ENCODE results near the gene GRIN2C. TPM values are rescaled to one million over a fixed set of nuclear protein-coding genes. Genes with fewer than 3 reads are reported as not detected.

The GRIN2C gene
- total RNA-seq, 4 donors from 2014 or later, result 0.17 to 2.5 (median 0.50) TPM

- peak overlapping the region in 3 of 4 donors; percentile 18 to 71 (median 54) for H3K27ac ChIP-seq (replicated peaks in 1 of 4)
- H3K4me3 ChIP-seq, result peak overlapping the region; percentile 45 to 65 (median 50)
- no peak for TF ChIP-seq EP300 (IDR thresholded peaks at IDR 0.05)
- TF ChIP-seq, protein P1, sequence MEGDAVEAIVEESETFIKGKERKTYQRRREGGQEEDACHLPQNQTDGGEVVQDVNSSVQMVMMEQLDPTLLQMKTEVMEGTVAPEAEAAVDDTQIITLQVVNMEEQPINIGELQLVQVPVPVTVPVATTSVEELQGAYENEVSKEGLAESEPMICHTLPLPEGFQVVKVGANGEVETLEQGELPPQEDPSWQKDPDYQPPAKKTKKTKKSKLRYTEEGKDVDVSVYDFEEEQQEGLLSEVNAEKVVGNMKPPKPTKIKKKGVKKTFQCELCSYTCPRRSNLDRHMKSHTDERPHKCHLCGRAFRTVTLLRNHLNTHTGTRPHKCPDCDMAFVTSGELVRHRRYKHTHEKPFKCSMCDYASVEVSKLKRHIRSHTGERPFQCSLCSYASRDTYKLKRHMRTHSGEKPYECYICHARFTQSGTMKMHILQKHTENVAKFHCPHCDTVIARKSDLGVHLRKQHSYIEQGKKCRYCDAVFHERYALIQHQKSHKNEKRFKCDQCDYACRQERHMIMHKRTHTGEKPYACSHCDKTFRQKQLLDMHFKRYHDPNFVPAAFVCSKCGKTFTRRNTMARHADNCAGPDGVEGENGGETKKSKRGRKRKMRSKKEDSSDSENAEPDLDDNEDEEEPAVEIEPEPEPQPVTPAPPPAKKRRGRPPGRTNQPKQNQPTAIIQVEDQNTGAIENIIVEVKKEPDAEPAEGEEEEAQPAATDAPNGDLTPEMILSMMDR (IDR thresholded peaks at IDR 0.05), result no peak
- no peak for TF ChIP-seq POLR2AphosphoS5 (IDR thresholded peaks at IDR 0.05)
- no peak for TF ChIP-seq POLR2A (IDR thresholded peaks at IDR 0.05; ENCODE audit: low read depth)
- H3K9me3 ChIP-seq, result no peaks in the 10 kb centered on the region
- DNase-seq (ENCODE audit: extremely low spot score), result no peak
- peaks cover 0 to 32% (median 0%) of the 10 kb centered on the region in 4 donors for H3K27me3 ChIP-seq
- H3K36me3 ChIP-seq, result peaks cover 0 to 14% (median under 1%) of the 10 kb centered on the region in 4 donors
- 67% methylated on average over 1 of the region's 8 CpGs for WGBS
- peaks cover 21 to 38% (median 36%) of the 10 kb centered on the region in 4 donors for H3K4me1 ChIP-seq
- intact Hi-C loops (cut with DNase I), result no loop called here
Observed at GRCh38 chr17:74842146-74842598, 17.5 kb downstream of the GRIN2C start.

GRCh38 chr17:74840989-74841666, 18.6 kb downstream of the GRIN2C start:
- intact Hi-C loops (cut with DNase I), result no loop called here
- no peaks in the 10 kb centered on the region for H3K9me3 ChIP-seq
- TF ChIP-seq, protein P1 (IDR thresholded peaks at IDR 0.05), result no peak
- no peak for TF ChIP-seq EP300 (IDR thresholded peaks at IDR 0.05)
- peak in 1 of 2 donors; percentile 8 for TF ChIP-seq POLR2AphosphoS5 (IDR thresholded peaks at IDR 0.05)
- peak overlapping the region; percentile 18 to 71 (median 56) for H3K27ac ChIP-seq (replicated peaks in 1 of 4)
- H3K36me3 ChIP-seq, result peaks cover 0 to 25% (median 10%) of the 10 kb centered on the region in 4 donors
- H3K4me1 ChIP-seq, result peaks cover 21 to 38% (median 36%) of the 10 kb centered on the region in 4 donors
- WGBS, result 40% methylated on average over 10 of the region's 13 CpGs
- no peak overlapping the region for H3K4me3 ChIP-seq
- peaks cover 0 to 23% (median 0%) of the 10 kb centered on the region in 4 donors for H3K27me3 ChIP-seq
- no peak for DNase-seq (ENCODE audit: extremely low spot score)

- intact Hi-C loops (cut with DNase I), result no loop called here
- DNase-seq (ENCODE audit: extremely low spot score), result no peak
- Histone ChIP-seq H3K9me3 (no peaks in the 10 kb centered on the region), H3K4me3 (no peak overlapping the region), H3K4me1 (peaks cover 21 to 38% (median 36%) of the 10 kb centered on the region in 4 donors), H3K27ac (replicated peaks in 1 of 4) (peak overlapping the region in 3 of 4 donors; percentile 18 to 71 (median 59)), H3K27me3 (peaks cover 0 to 16% (median 0%) of the 10 kb centered on the region in 4 donors), H3K36me3 (peaks cover 0 to 34% (median 15%) of the 10 kb centered on the region in 4 donors)
- 76% methylated on average over 4 of the region's 7 CpGs for WGBS
- TF ChIP-seq EP300 (IDR thresholded peaks at IDR 0.05), result no peak
- no peak for TF ChIP-seq POLR2A (IDR thresholded peaks at IDR 0.05; ENCODE audit: low read depth)
- TF ChIP-seq, protein P1 (IDR thresholded peaks at IDR 0.05), result no peak
- no peak for TF ChIP-seq POLR2AphosphoS5 (IDR thresholded peaks at IDR 0.05)
Observed at GRCh38 chr17:74839990-74840852, 19.5 kb downstream of the GRIN2C start.

GRCh38 chr17:74838274-74838673, 21.4 kb downstream of the GRIN2C start:
- H3K4me3 ChIP-seq, result no peak overlapping the region
- no peak for TF ChIP-seq POLR2AphosphoS5 (IDR thresholded peaks at IDR 0.05)
- TF ChIP-seq, protein P1 (IDR thresholded peaks at IDR 0.05), result no peak
- no peak for TF ChIP-seq POLR2A (IDR thresholded peaks at IDR 0.05; ENCODE audit: low read depth)
- no peak for TF ChIP-seq EP300 (IDR thresholded peaks at IDR 0.05)

More at GRCh38 chr17:74838274-74838673, 21.4 kb downstream of the GRIN2C start:
- Histone ChIP-seq H3K4me1 (peaks cover 21 to 36% (median 34%) of the 10 kb centered on the region in 4 donors), H3K36me3 (peaks cover 0 to 37% (median 17%) of the 10 kb centered on the region in 4 donors), H3K27me3 (peaks cover 0 to 4% (median 0%) of the 10 kb centered on the region in 4 donors), H3K27ac (replicated peaks in 1 of 4) (no peak overlapping the region), H3K9me3 (no peaks in the 10 kb centered on the region)
- 95% methylated on average over 9 of the region's 9 CpGs for WGBS
- intact Hi-C loops (cut with DNase I), result no loop called here
- no peak for DNase-seq (ENCODE audit: extremely low spot score)

Measured in esophagus muscularis mucosa (tissue), 4 donors.